ENCODE results near the gene LOXL3. TPM values are rescaled to one million over a fixed set of nuclear protein-coding genes. Genes with fewer than 3 reads are reported as not detected.

LOXL3 gene
- total RNA-seq, 1 experiment from 2014 or later, result 29.0 TPM

GRCh38 chr2:74514368-74515270 is 39.1 kb downstream of the LOXL3 start, which contains the start of gene TLX2:
TLX2 (plus strand) TSS chr2:74514450; CDS start chr2:74514807, 357 bp downstream.
- H2AFZ ChIP-seq (ENCODE audit: low read length), result no peak within 1 kb of the TSS
- peaks cover 98% of the 10 kb centered on the region for H3K27me3 Mint-ChIP-seq (ENCODE audit: low read depth)
- no peak within 1 kb of the TSS for H2BK5ac ChIP-seq (ENCODE audit: insufficient read length, low read length)
- peaks cover 13 to 17% of the 10 kb centered on the region in 2 experiments for H3K9me3 Mint-ChIP-seq
- TF ChIP-seq CTCF (conservative IDR thresholded peaks at IDR 0.05), result no peak
- H3K4me3 Mint-ChIP-seq, result peak within 1 kb of the TSS; percentile 51 to 78
- H3K27ac Mint-ChIP-seq, result no peak within 1 kb of the TSS
- H3K79me2 ChIP-seq (ENCODE audit: insufficient read depth, low read length), result no peaks in the 10 kb centered on the region
- no CpG with 5 or more reads among the region's 82 CpGs for WGBS (ENCODE audit: extremely low coverage, insufficient read length, low lambda C conversion rate)
- no peak within 1 kb of the TSS for H3K23ac ChIP-seq (ENCODE audit: insufficient read length, low read depth, low read length)
- H2AK5ac ChIP-seq (ENCODE audit: insufficient read length, low read length), result no peak within 1 kb of the TSS
- H3K14ac ChIP-seq (ENCODE audit: insufficient read depth, low read length), result no peak within 1 kb of the TSS
- H3K4me1 ChIP-seq (ENCODE audit: insufficient read depth, low read length), result no peaks in the 10 kb centered on the region
- H3K27ac ChIP-seq (ENCODE audit: insufficient read length, low read depth, low read length), result no peak within 1 kb of the TSS
- peak; percentile 43 for DNase-seq
- H3K36me3 Mint-ChIP-seq (ENCODE audit: insufficient read depth in 1 of 3, low read depth in 3 of 3), result peaks cover 5 to 8% (median 6%) of the 10 kb centered on the region in 3 experiments; a peak in 6 of 7 replicates
- no peak within 1 kb of the TSS for H3T11ph ChIP-seq (ENCODE audit: low read length)
- H4K20me1 ChIP-seq (ENCODE audit: control insufficient read depth, insufficient read depth, insufficient read length), result no peaks in the 10 kb centered on the region
- no peak within 1 kb of the TSS for H2BK15ac ChIP-seq (ENCODE audit: low read depth, low read length)
- no peaks in the 10 kb centered on the region for H3K9me3 ChIP-seq (ENCODE audit: control insufficient read depth, low read depth, low read length)
- no peak within 1 kb of the TSS for H4K8ac ChIP-seq (replicated peaks; ENCODE audit: insufficient read length, low read depth, low read length)
- H2BK20ac ChIP-seq (ENCODE audit: low read depth, low read length, poor library complexity, severe bottlenecking), result no peak within 1 kb of the TSS
- H2BK12ac ChIP-seq (ENCODE audit: insufficient read length, low read depth, low read length), result no peak within 1 kb of the TSS
- no peak within 1 kb of the TSS for H4K5ac ChIP-seq (ENCODE audit: insufficient read length, low read depth, low read length)
- H3K4ac ChIP-seq (ENCODE audit: low read depth, low read length), result no peak within 1 kb of the TSS
- H3K23me2 ChIP-seq (ENCODE audit: insufficient read length, low read depth, low read length, poor library complexity, severe bottlenecking), result peaks cover 19% of the 10 kb centered on the region
- no peak within 1 kb of the TSS for H3K56ac ChIP-seq (ENCODE audit: insufficient read length, low read depth, low read length)
- H3K18ac ChIP-seq (ENCODE audit: insufficient read length, low read depth, low read length), result no peak within 1 kb of the TSS
- no peaks in the 10 kb centered on the region for H3K79me1 ChIP-seq (ENCODE audit: insufficient read depth, low read depth, low read length, poor library complexity, severe bottlenecking)
- H3K27me3 ChIP-seq (ENCODE audit: insufficient read depth, low read length), result peaks cover 92% of the 10 kb centered on the region
- H2BK120ac ChIP-seq (ENCODE audit: low read depth, low read length, poor library complexity, severe bottlenecking), result no peak within 1 kb of the TSS
- H4K91ac ChIP-seq (ENCODE audit: insufficient read length, low read depth, low read length), result no peak within 1 kb of the TSS
- H3K4me2 ChIP-seq (ENCODE audit: insufficient read depth, insufficient read length, low read length), result peak within 1 kb of the TSS; percentile 49
- H3K9ac ChIP-seq (ENCODE audit: extremely low read depth, insufficient read length, low read length), result no peak within 1 kb of the TSS
- H3K4me1 Mint-ChIP-seq, result peaks cover 12 to 14% of the 10 kb centered on the region in 2 experiments

All from H9 (cell line).